GM11168 (cell line): Measurements from ENCODE around the gene TMEM161A.
"Not testable (repeated sequence)": the region's sequence is repeated elsewhere in the genome, so short reads cannot be mapped to it uniquely, and the experiment has no call there.

Source experiments
- in situ Hi-C: fragments of 300-500 bp; cut with MboI; formaldehyde crosslinking; loops from one replicate; pipeline ENCODE4 v1.12.0; 2022; ENCODE audit warnings: low sequenced_read_pairs; ENCODE audit not compliant: unreplicated experiment

TMEM161A gene

GRCh38 chr19:19157808-19158207 is 19.5 kb upstream of the TMEM161A start:
- in situ Hi-C loops, result no loop called here

GRCh38 chr19:19155495-19156219 is 17.4 kb upstream of the TMEM161A start:
- in situ Hi-C loops, result no loop called here

- in situ Hi-C loops, result no loop called here
Observed at GRCh38 chr19:19154768-19155494, 16.7 kb upstream of the TMEM161A start.

GRCh38 chr19:19152668-19153384 is 14.5 kb upstream of the TMEM161A start:
- in situ Hi-C loops, result no loop called here

GRCh38 chr19:19151418-19151817 is 13.1 kb upstream of the TMEM161A start:
- in situ Hi-C loops, result no loop called here

- in situ Hi-C loops, result no loop called here
Observed at GRCh38 chr19:19149435-19149834, 11.2 kb upstream of the TMEM161A start.

GRCh38 chr19:19148504-19148903 is 10.2 kb upstream of the TMEM161A start:
- in situ Hi-C loops, result not testable (repeated sequence)

- in situ Hi-C loops, result no loop called here
Observed at GRCh38 chr19:19147344-19147743, 9.1 kb upstream of the TMEM161A start.

- in situ Hi-C loops, result no loop called here
Observed at GRCh38 chr19:19146865-19147264, 8.6 kb upstream of the TMEM161A start.

- in situ Hi-C loops, result no loop called here
Observed at GRCh38 chr19:19145684-19146608, 7.7 kb upstream of the TMEM161A start.

GRCh38 chr19:19145281-19145680 is 7.0 kb upstream of the TMEM161A start:
- in situ Hi-C loops, result no loop called here

- in situ Hi-C loops, result loop anchor here (5.0 kb wide), 1 partner anchor 35 kb away; no protein-coding TSS in a partner anchor
Observed at GRCh38 chr19:19142347-19142746, 4.1 kb upstream of the TMEM161A start.

GRCh38 chr19:19140476-19140875 is 2.2 kb upstream of the TMEM161A start:
- in situ Hi-C loops, result loop anchor here (5.0 kb wide), 1 partner anchor 37 kb away; no protein-coding TSS in a partner anchor

- in situ Hi-C loops, result loop anchor here (5.0 kb wide), 2 partner anchors 37 to 78 kb away; partner anchors contain the start of gene SLC25A42
Observed at GRCh38 chr19:19139876-19140229, 1.6 kb upstream of the TMEM161A start.

- in situ Hi-C loops, result loop anchor here (5.0 kb wide), 1 partner anchor 75 kb away; the partner anchor contains the start of gene SLC25A42
Observed at GRCh38 chr19:19137556-19138108, 646 bp downstream of the TMEM161A start.

GRCh38 chr19:19135713-19136112 is 2.6 kb downstream of the TMEM161A start:
- in situ Hi-C loops, result loop anchor here (5.0 kb wide), 1 partner anchor 73 kb away; the partner anchor contains the start of gene SLC25A42

GRCh38 chr19:19134687-19135158 is 3.6 kb downstream of the TMEM161A start:
- in situ Hi-C loops, result loop anchor here (5.0 kb wide), 1 partner anchor 72 kb away; the partner anchor contains the start of gene SLC25A42

- in situ Hi-C loops, result no loop called here
Observed at GRCh38 chr19:19133985-19134384, 4.3 kb downstream of the TMEM161A start.

GRCh38 chr19:19132912-19133311 is 5.4 kb downstream of the TMEM161A start:
- in situ Hi-C loops, result no loop called here
